T-cell (primary cell): ENCODE data around the gene PRSS2. TPM values are rescaled to one million over a fixed set of nuclear protein-coding genes. Genes with fewer than 3 reads are reported as not detected.
"Not testable (repeated sequence)": the region's sequence is repeated elsewhere in the genome, so short reads cannot be mapped to it uniquely, and the experiment has no call there.

ENCODE experiments used
- ATAC-seq, 4 experiments: fragments of 200-7000 bp in 3 of 4; fragments of 150-1000 bp in 1 of 4; cut with Tn5 transposase; replicated peaks in 1 of 4; 1 replicate in 3 of 4; 2 replicates in 1 of 4; pipeline ENCODE4 v1.10.0; 2021; ENCODE audit warnings: moderate library complexity in 3 of 4, mild to moderate bottlenecking in 2 of 4, moderate number of reproducible peaks in 1 of 4
- CTCF ChIA-PET, 2 donors: fragments of 300-600 bp; sonication (Branson Sonifier 250); formaldehyde crosslinking; loops; one replicate each; lab custom pipeline; 2022; ENCODE audit warnings: antibody characterized with exemption in 2 of 2; lab: Charles Lee
- POLR2A ChIA-PET, 2 donors: fragments of 300-600 bp; sonication (Branson Sonifier 250); formaldehyde crosslinking; loops; one replicate each; lab custom pipeline; 2022; ENCODE audit warnings: antibody characterized with exemption in 2 of 2; lab: Charles Lee
- DNase-seq, 35 experiments: peaks; one replicate each; pipeline versions ENCODE4 v3.0.0 to v3.0.0-alpha.2; 2013 to 2023
- H3K27ac ChIP-seq: one replicate; pipeline ENCODE4 v1.5.1; 2013; ENCODE audit warnings: low read length
- H3K27me3 ChIP-seq, 2 experiments: replicated peaks in 1 of 2; 1 replicate in 1 of 2; 2 replicates in 1 of 2; pipeline versions ENCODE4 v1.6.1 to v1.7.0; 2013; ENCODE audit warnings: low read length in 1 of 2, mixed read lengths in 1 of 2; ENCODE audit not compliant: control insufficient read depth in 2 of 2, insufficient read depth in 2 of 2; ENCODE audit errors: extremely low read depth in 1 of 2
- H3K36me3 ChIP-seq, 2 donors: 1 replicate in 1 of 2; 2 replicates in 1 of 2; pipeline versions ENCODE4 v1.6.1 to v1.7.0; 2013; ENCODE audit warnings: low read length in 1 of 2; ENCODE audit not compliant: control insufficient read depth in 2 of 2, insufficient read depth in 1 of 2; ENCODE audit errors: extremely low read depth in 1 of 2
- H3K4me1 ChIP-seq, 2 experiments: 1 replicate in 1 of 2; 2 replicates in 1 of 2; pipeline versions ENCODE4 v1.6.1 to v1.7.0; 2013; ENCODE audit warnings: low read length in 2 of 2, mixed read lengths in 1 of 2; ENCODE audit not compliant: insufficient read depth in 2 of 2, control insufficient read depth in 1 of 2; ENCODE audit errors: extremely low read depth in 1 of 2
- H3K4me3 ChIP-seq, 2 donors: 1 replicate in 1 of 2; 2 replicates in 1 of 2; pipeline versions ENCODE4 v1.5.1 to v1.7.0; 2013; ENCODE audit warnings: mild to moderate bottlenecking in 2 of 2, low read length in 1 of 2, moderate library complexity in 1 of 2; ENCODE audit not compliant: control insufficient read depth in 1 of 2; ENCODE audit errors: extremely low read depth in 1 of 2
- H3K9me3 ChIP-seq: 2 replicates; pipeline ENCODE4 v1.7.0; 2013
- H3K27ac Mint-ChIP-seq, 2 donors: one replicate each; pipeline ENCODE4 v1.8.0; 2020 to 2021; ENCODE audit warnings: mild to moderate bottlenecking in 2 of 2, mixed read lengths in 2 of 2
- H3K27me3 Mint-ChIP-seq, 2 donors: one replicate each; pipeline ENCODE4 v1.8.0; 2021 to 2022; ENCODE audit warnings: mixed read lengths in 2 of 2
- H3K36me3 Mint-ChIP-seq: one replicate; pipeline ENCODE4 v1.8.0; 2021; ENCODE audit warnings: mixed read lengths
- H3K4me1 Mint-ChIP-seq, 3 donors: one replicate each; pipeline ENCODE4 v1.8.0; 2020 to 2022; ENCODE audit warnings: mixed read lengths in 3 of 3, mild to moderate bottlenecking in 1 of 3
- H3K4me3 Mint-ChIP-seq, 3 donors: one replicate each; pipeline ENCODE4 v1.8.0; 2020 to 2022; ENCODE audit warnings: mild to moderate bottlenecking in 3 of 3, mixed read lengths in 3 of 3, moderate library complexity in 3 of 3
- H3K9me3 Mint-ChIP-seq, 3 donors: one replicate each; pipeline ENCODE4 v1.8.0; 2020 to 2022; ENCODE audit warnings: mixed read lengths in 3 of 3
- WGBS: methylation state at CpG from one replicate; pipeline ENCODE4 v1.1.5; 2013; ENCODE audit warnings: missing lambda C conversion rate; ENCODE audit not compliant: insufficient coverage; 5-methylcytosine and 5-hydroxymethylcytosine counted together
- total RNA-seq, 35 experiments: library from RNA in 6 of 35; stranded (reverse) in 6 of 35; fragments of 120-200 nt in 1 of 35; gene quantifications; one replicate each; pipeline versions ENCODE4 v1.2.1 to v1.2.4 and lab custom pipeline; 2013 to 2026

The PRSS2 gene
- total RNA-seq, 5 donors from 2014 or later (not counting 1 experiment from before 2014, with no cell fraction given) = 47.1 to 64.6 (median 57.7) TPM; not detected in 2

DNA sequence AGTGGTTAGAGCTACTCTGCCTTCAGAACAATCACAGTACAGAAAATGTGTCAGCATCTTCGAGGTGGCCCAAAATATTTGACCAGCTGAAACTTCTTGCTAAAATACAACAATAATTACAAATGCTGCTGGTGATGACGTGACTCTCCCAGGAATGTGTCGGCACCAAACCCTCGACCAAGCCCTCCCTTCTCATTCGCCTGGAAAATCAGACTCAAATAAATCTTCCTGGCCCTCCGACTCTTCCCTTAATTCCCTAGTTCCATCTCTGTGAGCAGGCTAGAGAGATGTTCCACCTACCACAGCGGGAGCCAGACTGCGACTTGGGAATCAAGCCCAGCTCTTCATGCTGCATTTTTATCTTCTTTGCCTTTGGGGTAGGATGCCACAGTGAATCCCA is 4.1 kb downstream of the PRSS2 start:
- Histone ChIP-seq H3K36me3 (no peaks in the 10 kb centered on the region), H3K4me3 (no peak overlapping the region), H3K27ac (no peak overlapping the region), H3K4me1 (no peaks in the 10 kb centered on the region), H3K9me3 (no peaks in the 10 kb centered on the region), H3K27me3 (no peaks in the 10 kb centered on the region)
- WGBS = 29% methylated on average over 4 of the region's 8 CpGs
- Mint-ChIP-seq H3K27ac (no peak overlapping the region), H3K36me3 (peaks cover 3% of the 10 kb centered on the region), H3K27me3 (no peaks in the 10 kb centered on the region), H3K9me3 (no peaks in the 10 kb centered on the region), H3K4me1 (peaks cover 0 to 17% (median 0%) of the 10 kb centered on the region in 3 donors), H3K4me3 (no peak overlapping the region)
- DNase-seq = no peak
- no peak for ATAC-seq
- ChIA-PET CTCF (interaction anchor here in 1 of 2 donors (0.7 kb wide), 1 partner anchor 47 kb away, joined by 3 read pairs; no protein-coding TSS in a partner anchor), POLR2A (no interaction called here)

DNA sequence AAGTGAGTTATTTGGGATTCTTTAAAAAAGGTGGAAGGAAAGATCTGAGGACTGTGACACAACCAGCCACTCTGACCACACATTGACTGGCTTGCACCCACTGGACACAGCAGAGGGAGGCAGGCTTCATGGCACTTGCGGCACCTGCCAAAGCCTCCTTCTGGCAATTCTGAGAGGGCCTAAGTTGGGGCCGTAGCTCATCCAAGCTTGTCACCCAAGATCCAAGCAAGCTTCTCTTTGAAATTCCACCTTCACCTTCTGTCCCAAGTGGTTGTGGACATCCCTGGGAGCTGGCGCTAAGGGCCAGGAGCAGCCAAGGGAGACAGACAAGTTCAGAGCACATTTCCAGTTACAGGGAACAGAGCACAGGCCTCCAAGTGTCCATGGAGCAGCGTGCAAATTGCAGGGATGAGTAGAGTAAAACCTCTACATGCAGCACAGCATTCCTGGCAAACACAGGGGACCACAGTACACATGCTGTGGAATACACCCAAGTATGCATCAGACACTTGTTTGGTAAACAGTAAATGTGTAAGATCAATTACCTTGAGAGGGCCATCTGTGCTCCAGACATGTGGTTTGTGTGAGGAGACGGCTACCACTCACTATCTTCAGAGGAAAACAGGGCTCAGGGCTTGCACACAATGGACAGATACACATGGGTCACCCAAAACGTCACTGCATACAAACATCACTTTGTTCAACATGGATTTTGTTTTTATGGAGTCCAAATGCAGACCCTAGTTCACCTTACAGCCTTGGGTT is 4.8 kb downstream of the PRSS2 start:
- H3K4me1 ChIP-seq, DNase-seq, H3K27me3 ChIP-seq, H3K27ac Mint-ChIP-seq, H3K27me3 Mint-ChIP-seq, ATAC-seq, H3K4me3 Mint-ChIP-seq, H3K36me3 Mint-ChIP-seq, H3K9me3 ChIP-seq, H3K36me3 ChIP-seq, H3K4me3 ChIP-seq, H3K9me3 Mint-ChIP-seq, H3K27ac ChIP-seq, POLR2A ChIA-PET: not testable (repeated sequence)
- WGBS = 90% methylated on average over 2 of the region's 6 CpGs
- CTCF ChIA-PET = interaction anchor here in 1 of 2 donors (0.7 to 1.2 kb wide), 2 partner anchors 34 to 46 kb away, joined by 3 read pairs; no protein-coding TSS in a partner anchor
- H3K4me1 Mint-ChIP-seq = peaks cover 0 to 15% (median 0%) of the 10 kb centered on the region in 3 donors

DNA sequence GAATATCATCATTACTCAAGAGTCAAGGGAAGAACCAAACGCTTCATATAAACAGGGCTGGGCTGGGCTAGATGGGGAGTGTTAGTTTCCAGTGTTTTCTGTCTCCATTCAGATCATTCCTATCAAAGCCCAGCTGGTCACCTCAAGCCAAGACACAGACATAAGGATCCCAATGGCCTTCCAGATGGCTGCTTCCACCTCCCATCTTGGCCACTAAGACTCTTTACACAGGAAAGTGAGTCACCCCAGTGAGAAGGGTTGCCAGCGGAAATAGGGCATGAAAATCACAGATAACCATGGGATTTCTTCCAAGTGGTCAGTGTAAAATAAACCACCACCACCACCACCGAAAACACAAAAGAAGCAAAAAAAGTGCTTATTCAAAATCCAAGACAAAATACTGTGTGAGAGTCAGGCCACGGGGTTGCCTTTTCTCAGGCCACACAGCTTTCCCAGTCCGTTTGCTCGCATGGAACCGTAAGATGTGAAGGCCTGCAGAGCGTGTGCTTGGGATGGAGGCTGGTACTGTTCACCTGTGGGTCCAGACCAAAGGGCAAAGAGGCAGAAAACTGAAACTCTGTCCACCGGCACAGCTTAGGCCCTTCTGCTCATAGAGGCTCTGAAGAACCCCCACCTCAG is 5.6 kb downstream of the PRSS2 start:
- ChIA-PET CTCF (interaction anchor here in 1 of 2 donors (1.2 kb wide), 1 partner anchor 33 kb away, joined by 3 read pairs; no protein-coding TSS in a partner anchor), POLR2A (no interaction called here)
- H3K27me3 Mint-ChIP-seq = no peaks in the 10 kb centered on the region
- ATAC-seq = no peak
- Histone ChIP-seq H3K36me3 (no peaks in the 10 kb centered on the region), H3K27ac (no peak overlapping the region), H3K27me3 (no peaks in the 10 kb centered on the region), H3K4me3 (no peak overlapping the region), H3K4me1 (no peaks in the 10 kb centered on the region), H3K9me3 (no peaks in the 10 kb centered on the region)
- H3K36me3 Mint-ChIP-seq = peaks cover 3% of the 10 kb centered on the region
- H3K4me3 Mint-ChIP-seq = no peak overlapping the region
- no CpG with 5 or more reads among the region's 9 CpGs for WGBS
- DNase-seq = no peak
- H3K27ac Mint-ChIP-seq = no peak overlapping the region
- H3K9me3 Mint-ChIP-seq = no peaks in the 10 kb centered on the region
- H3K4me1 Mint-ChIP-seq = peaks cover 0 to 9% (median 0%) of the 10 kb centered on the region in 3 donors

DNA sequence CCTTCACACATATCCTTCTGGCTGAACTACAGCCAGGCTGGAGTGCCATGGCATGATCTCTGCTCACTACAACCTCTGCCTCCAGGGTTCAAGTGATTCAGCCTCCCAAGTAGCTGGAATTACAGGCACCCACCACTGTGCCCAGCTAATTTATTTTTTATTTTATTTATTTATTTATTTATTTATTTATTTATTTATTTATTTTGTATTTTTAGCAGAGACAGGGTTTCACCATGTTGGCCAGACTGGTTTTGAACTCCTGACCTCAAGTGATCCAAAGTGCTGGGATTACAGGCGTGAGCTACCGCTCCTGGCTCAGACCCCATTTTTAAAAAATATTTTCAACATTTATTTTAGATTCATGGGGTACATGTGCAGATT is 6.1 kb downstream of the PRSS2 start:
- H3K36me3 ChIP-seq, POLR2A ChIA-PET, ATAC-seq, H3K4me3 Mint-ChIP-seq, H3K4me3 ChIP-seq, H3K27me3 ChIP-seq, H3K9me3 ChIP-seq, DNase-seq, H3K4me1 ChIP-seq, H3K27ac Mint-ChIP-seq, H3K36me3 Mint-ChIP-seq, H3K27me3 Mint-ChIP-seq, H3K4me1 Mint-ChIP-seq, H3K27ac ChIP-seq, H3K9me3 Mint-ChIP-seq: not testable (repeated sequence)
- CTCF ChIA-PET = interaction anchor here in 1 of 2 donors (1.2 kb wide), 1 partner anchor 33 kb away, joined by 3 read pairs; no protein-coding TSS in a partner anchor
- WGBS = no CpG with 5 or more reads among the region's 2 CpGs

DNA sequence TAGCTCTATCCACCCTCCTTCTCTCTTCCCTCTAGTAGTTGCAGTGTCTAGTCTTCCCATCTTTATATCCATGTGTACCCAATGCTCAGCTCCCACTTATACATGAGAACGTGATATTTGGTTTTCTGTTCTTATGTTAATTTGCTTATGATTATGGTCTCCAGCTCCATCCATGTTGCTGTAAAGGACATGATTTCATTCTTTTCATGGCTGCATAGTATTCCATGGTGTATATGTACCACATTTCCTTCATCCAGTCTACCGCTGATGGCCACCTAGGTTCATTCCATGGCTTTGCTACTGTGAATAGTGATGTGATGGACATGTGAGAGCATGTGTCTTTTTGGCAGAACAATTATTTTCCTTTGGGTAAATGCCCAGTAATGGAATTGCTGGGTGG is 6.5 kb downstream of the PRSS2 start:
- no peaks in the 10 kb centered on the region for H3K36me3 ChIP-seq
- no peaks in the 10 kb centered on the region for H3K27me3 ChIP-seq
- no CpG with 5 or more reads among the region's 2 CpGs for WGBS
- no peak overlapping the region for H3K4me3 ChIP-seq
- H3K9me3 Mint-ChIP-seq = no peaks in the 10 kb centered on the region
- H3K4me1 Mint-ChIP-seq = peaks cover 0 to 7% (median 0%) of the 10 kb centered on the region in 3 donors
- POLR2A ChIA-PET = no interaction called here
- H3K27ac ChIP-seq = no peak overlapping the region
- no peak for DNase-seq
- H3K4me1 ChIP-seq = no peaks in the 10 kb centered on the region
- H3K9me3 ChIP-seq = no peaks in the 10 kb centered on the region
- CTCF ChIA-PET = no interaction called here
- H3K27me3 Mint-ChIP-seq = no peaks in the 10 kb centered on the region
- ATAC-seq = no peak
- H3K36me3 Mint-ChIP-seq = peaks cover 3% of the 10 kb centered on the region
- no peak overlapping the region for H3K4me3 Mint-ChIP-seq
- H3K27ac Mint-ChIP-seq = no peak overlapping the region
